Transverse colon (tissue), 4 donors: Measurements from ENCODE around the gene ISYNA1. TPM values are rescaled to one million over a fixed set of nuclear protein-coding genes. Genes with fewer than 3 reads are reported as not detected.

Experiments used
- DNase-seq: peaks from one replicate; pipeline ENCODE4 v3.0.0-alpha.2; 2019
- H3K27ac ChIP-seq, 4 donors: fragments of 200-600 bp; sonication (generic); 2 replicates each; pipeline ENCODE4 v1.5.1; 2016 to 2018; ENCODE audit warnings: inconsistent platforms in 4 of 4
- H3K27me3 ChIP-seq: fragments of 200-600 bp; sonication (generic); 2 replicates; pipeline ENCODE4 v1.5.1; 2017; ENCODE audit warnings: inconsistent platforms
- H3K36me3 ChIP-seq, 4 donors: fragments of 200-600 bp; sonication (generic); 2 replicates each; pipeline ENCODE4 v1.5.1; 2017 to 2019; ENCODE audit warnings: inconsistent platforms in 4 of 4
- H3K4me1 ChIP-seq, 4 donors: fragments of 200-600 bp; sonication (generic); 2 replicates each; pipeline ENCODE4 v1.5.1; 2017 to 2020; ENCODE audit warnings: inconsistent platforms in 4 of 4
- H3K4me3 ChIP-seq, 4 donors: fragments of 200-600 bp; sonication (generic); 1 replicate in 1 of 4; 2 replicates in 3 of 4; pipeline versions ENCODE4 v1.5.1 to v1.6.1; 2017 to 2019; ENCODE audit warnings: inconsistent platforms in 4 of 4
- H3K9me3 ChIP-seq, 2 donors: fragments of 200-600 bp; sonication (generic); 2 replicates each; pipeline ENCODE4 v1.5.1; 2017 to 2019; ENCODE audit warnings: inconsistent platforms in 2 of 2
- CTCF ChIP-seq, 5 experiments: fragments of 200-600 bp in 3 of 5; fragments of 450-650 bp in 2 of 5; sonication (generic) in 3 of 5; IDR thresholded peaks; 1 replicate in 2 of 5; 2 replicates in 3 of 5; pipeline ENCODE4 v1.5.1; 2016 to 2017; ENCODE audit warnings: antibody characterized with exemption in 5 of 5, inconsistent platforms in 3 of 5, mild to moderate bottlenecking in 2 of 5, moderate library complexity in 1 of 5
- EP300 ChIP-seq: sonication (generic); formaldehyde crosslinking; IDR thresholded peaks from one replicate; pipeline ENCODE4 v1.6.1; 2017; ENCODE audit warnings: antibody characterized with exemption, low read depth
- POLR2A ChIP-seq: fragments of 450-650 bp; IDR thresholded peaks from one replicate; pipeline ENCODE4 v1.6.1; 2016; ENCODE audit warnings: antibody characterized with exemption, mild to moderate bottlenecking, moderate library complexity
- POLR2AphosphoS5 ChIP-seq, 3 donors: sonication (generic); formaldehyde crosslinking; IDR thresholded peaks; one replicate each; pipeline ENCODE4 v1.6.1; 2016; ENCODE audit warnings: antibody characterized with exemption in 3 of 3
- whole genome bisulfite sequencing, 2 donors: methylation state at CpG; one replicate each; pipeline ENCODE4 v1.1.5; 2018; ENCODE audit warnings: low coverage in 1 of 2; 5-methylcytosine and 5-hydroxymethylcytosine counted together
- in situ Hi-C, 4 donors: fragments of 200-750 bp; cut with MboI; loops; one replicate each; pipeline versions ENCODE4 v1.15.0 to v1.15.1; 2017; ENCODE audit warnings: low sequenced_read_pairs in 3 of 4, low pct_ligation_motif_present in 1 of 4, low pct_unique_long_range_greater_than_20kb in 1 of 4
- intact Hi-C: fragments of 100-400 bp; cut with DNase I; formaldehyde crosslinking; loops from one replicate; pipeline ENCODE4 v1.15.1; 2023; ENCODE audit warnings: low total_unique reads
- small RNA-seq, 4 donors: library from RNA; depleted of rRNA; stranded (forward); fragments of <200 nt; gene quantifications; one replicate each; pipeline ENCODE3, GENCODE V24; 2016
- total RNA-seq, 4 donors: library from RNA; depleted of rRNA; stranded (reverse); fragments of >200 nt; gene quantifications; one replicate each; pipeline ENCODE4 v1.1.0, GENCODE V29; 2016

Gene ISYNA1
- total RNA-seq, 4 donors from 2014 or later: 3.0 to 15.1 (median 8.8) TPM

GRCh38 chr19:18385675-18386542 is 52.0 kb downstream of the ISYNA1 start, which contains the start of gene GDF15:
GDF15 (plus strand) TSS chr19:18386158; CDS start chr19:18386190, 32 bp downstream.
- Histone ChIP-seq H3K27ac (peak within 1 kb of the TSS; percentile 75 to 83 (median 78)), H3K4me1 (peaks cover 10 to 39% (median 21%) of the 10 kb centered on the region in 4 donors), H3K9me3 (no peaks in the 10 kb centered on the region), H3K27me3 (no peaks in the 10 kb centered on the region), H3K36me3 (no peaks in the 10 kb centered on the region), H3K4me3 (peak within 1 kb of the TSS in 3 of 4 donors; percentile 32 to 47 (median 44))
- in situ Hi-C loops (no loop called here), intact Hi-C loops (no loop called here)
- 14 to 24% methylated on average over 1 to 31 of the region's 33 CpGs for WGBS, 2 donors
- TF ChIP-seq POLR2AphosphoS5 (IDR thresholded peaks at IDR 0.05) (peak; percentile 92 to 99 (median 98)), POLR2A (peak; percentile 93), CTCF (IDR thresholded peaks at IDR 0.05) (peak; percentile 51 to 89 (median 76)), EP300 (no peak)
- peak; percentile 96 for DNase-seq

GRCh38 chr19:18385359-18385674 is 52.6 kb downstream of the ISYNA1 start:
- WGBS, 2 donors: 92 to 93% methylated on average over 3 of the region's 3 CpGs
- Histone ChIP-seq H3K4me3 (no peak overlapping the region), H3K9me3 (no peaks in the 10 kb centered on the region), H3K36me3 (no peaks in the 10 kb centered on the region), H3K4me1 (peaks cover 16 to 45% (median 27%) of the 10 kb centered on the region in 4 donors), H3K27me3 (no peaks in the 10 kb centered on the region), H3K27ac (peak overlapping the region; percentile 75 to 83 (median 78))
- no peak for DNase-seq
- TF ChIP-seq EP300 (no peak), POLR2AphosphoS5 (IDR thresholded peaks at IDR 0.05) (no peak), POLR2A (no peak), CTCF (IDR thresholded peaks at IDR 0.05) (no peak)
- in situ Hi-C loops: no loop called here
- intact Hi-C loops: no loop called here

- 85 to 88% methylated on average over 4 to 7 of the region's 7 CpGs for WGBS, 2 donors
- Histone ChIP-seq H3K9me3 (no peaks in the 10 kb centered on the region), H3K4me3 (no peak overlapping the region), H3K27me3 (no peaks in the 10 kb centered on the region), H3K27ac (peak overlapping the region in 1 of 4 donors; percentile 83), H3K36me3 (no peaks in the 10 kb centered on the region), H3K4me1 (peaks cover 20 to 51% (median 32%) of the 10 kb centered on the region in 4 donors)
- TF ChIP-seq EP300: no peak
- TF ChIP-seq POLR2A: no peak
- TF ChIP-seq POLR2AphosphoS5 (IDR thresholded peaks at IDR 0.05): no peak
- no peak for TF ChIP-seq CTCF (IDR thresholded peaks at IDR 0.05)
- in situ Hi-C loops (no loop called here), intact Hi-C loops (no loop called here)
- no peak for DNase-seq
Observed at GRCh38 chr19:18384775-18385174, 53.2 kb downstream of the ISYNA1 start.

Small RNA genes within 50 kb of the gene (small RNA-seq; reads per million reads assigned to genes)
- 0 reads per million in 4 donors for gene MIR3189

Other genes starting within 250 kb of the ISYNA1 start
- 10 to 100 TPM in 3 of 4 donors, 1 to 10 TPM in 1; 1.6 to 22.3 (median 12.6) TPM for gene MPV17L2, start 244.9 kb downstream of the ISYNA1 start, total RNA-seq
- gene RAB3A, start 234.1 kb downstream of the ISYNA1 start, total RNA-seq: 1 to 10 TPM in 3 of 4 donors, not detected in 1; 2.2 to 8.6 (median 3.8) TPM
- gene PDE4C, start 211.7 kb downstream of the ISYNA1 start, total RNA-seq: 10 to 100 TPM in 2 of 4 donors, 1 to 10 TPM in 2; 3.0 to 18.3 (median 7.7) TPM
- gene IQCN, start 163.7 kb downstream of the ISYNA1 start, total RNA-seq: 10 to 100 TPM in 3 of 4 donors, 1 to 10 TPM in 1; 4.8 to 49.7 (median 17.5) TPM
- gene JUND, start 156.5 kb downstream of the ISYNA1 start, total RNA-seq: 1,000 to 10,000 TPM in 3 of 4 donors, 100 to 1,000 TPM in 1; 714 to 2,423 (median 1,288) TPM
- 100 to 1,000 TPM in 3 of 4 donors, 10 to 100 TPM in 1; 94.3 to 218 (median 175) TPM for gene LSM4, start 115.1 kb downstream of the ISYNA1 start, total RNA-seq
- 100 to 1,000 TPM in 1 of 4 donors, 10 to 100 TPM in 3; 59.7 to 110 (median 73.0) TPM for gene PGPEP1, start 97.5 kb downstream of the ISYNA1 start, total RNA-seq
- 10 to 100 TPM; 36.3 to 77.0 (median 58.9) TPM for gene GDF15, start 52.0 kb downstream of the ISYNA1 start, total RNA-seq
- gene LRRC25, start 40.5 kb downstream of the ISYNA1 start, total RNA-seq: 1 to 10 TPM in 3 of 4 donors, not detected in 1; 3.3 to 4.9 (median 4.1) TPM
- 10 to 100 TPM in 3 of 4 donors, 1 to 10 TPM in 1; 9.4 to 40.4 (median 32.2) TPM for gene SSBP4, start 18.7 kb downstream of the ISYNA1 start, total RNA-seq
- 10 to 100 TPM; 16.2 to 72.2 (median 18.0) TPM for gene ELL, start 83.9 kb upstream of the ISYNA1 start, total RNA-seq
- gene FKBP8, start 105.4 kb upstream of the ISYNA1 start, total RNA-seq: 100 to 1,000 TPM; 267 to 318 (median 275) TPM
- gene KXD1, start 119.7 kb upstream of the ISYNA1 start, total RNA-seq: 100 to 1,000 TPM in 2 of 4 donors, 10 to 100 TPM in 2; 62.1 to 195 (median 98.0) TPM
- 100 to 1,000 TPM; 421 to 735 (median 566) TPM for gene UBA52, start 133.7 kb upstream of the ISYNA1 start, total RNA-seq
- 100 to 1,000 TPM in 2 of 4 donors, 10 to 100 TPM in 2; 75.1 to 171 (median 121) TPM for gene REX1BD, start 150.7 kb upstream of the ISYNA1 start, total RNA-seq
- gene CRLF1, start 168.7 kb upstream of the ISYNA1 start, total RNA-seq: 10 to 100 TPM in 1 of 4 donors, 1 to 10 TPM in 3; 1.1 to 21.0 (median 6.1) TPM
- gene TMEM59L, start 174.7 kb upstream of the ISYNA1 start, total RNA-seq: 10 to 100 TPM in 2 of 4 donors, under 1 TPM in 2; 0.48 to 21.7 (median 8.6) TPM
- gene KLHL26, start 198.9 kb upstream of the ISYNA1 start, total RNA-seq: 10 to 100 TPM in 1 of 4 donors, 1 to 10 TPM in 3; 7.0 to 15.7 (median 7.6) TPM
- gene CRTC1, start 245.5 kb upstream of the ISYNA1 start, total RNA-seq: 10 to 100 TPM in 1 of 4 donors, 1 to 10 TPM in 3; 6.2 to 17.6 (median 7.7) TPM